ENCODE results near the gene GGN.

GGN gene

GRCh38 chr19:38425810-38426466 is 38.1 kb upstream of the GGN start, which contains the start of gene RASGRP4:
Gene RASGRP4 (minus strand): TSS chr19:38426219. CDS start chr19:38426091, 128 bp downstream.
- TF ChIP-seq CTCF (IDR thresholded peaks at IDR 0.05; ENCODE audit: low read depth, low read length), result no peak
- no peak for DNase-seq (ENCODE audit: extremely low read depth, low read depth)

GRCh38 chr19:38425222-38425809 is 37.5 kb upstream of the GGN start:
- no peak for DNase-seq (ENCODE audit: extremely low read depth, low read depth)
- no peak for TF ChIP-seq CTCF (IDR thresholded peaks at IDR 0.05; ENCODE audit: low read depth, low read length)

- DNase-seq (ENCODE audit: extremely low read depth, low read depth), result no peak
- no peak for TF ChIP-seq CTCF (IDR thresholded peaks at IDR 0.05; ENCODE audit: low read depth, low read length)
These were observed 36.4 kb upstream of the GGN start for GRCh38 chr19:38424272-38424671.

- TF ChIP-seq CTCF (IDR thresholded peaks at IDR 0.05; ENCODE audit: low read depth, low read length), result no peak
These were observed 34.6 kb upstream of the GGN start for GRCh38 chr19:38422438-38422837.

GRCh38 chr19:38421856-38422255 is 34.0 kb upstream of the GGN start:
- TF ChIP-seq CTCF (IDR thresholded peaks at IDR 0.05; ENCODE audit: low read depth, low read length), result no peak
- no peak for DNase-seq (ENCODE audit: extremely low read depth, low read depth)

More at GRCh38 chr19:38422438-38422837, 34.6 kb upstream of the GGN start:
- no peak for DNase-seq (ENCODE audit: extremely low read depth, low read depth)

GRCh38 chr19:38420935-38421334 is 33.1 kb upstream of the GGN start:
- no peak for DNase-seq (ENCODE audit: extremely low read depth, low read depth)
- TF ChIP-seq CTCF (IDR thresholded peaks at IDR 0.05; ENCODE audit: low read depth, low read length), result no peak
